ENCODE data around the gene SLC24A3.

DNA sequence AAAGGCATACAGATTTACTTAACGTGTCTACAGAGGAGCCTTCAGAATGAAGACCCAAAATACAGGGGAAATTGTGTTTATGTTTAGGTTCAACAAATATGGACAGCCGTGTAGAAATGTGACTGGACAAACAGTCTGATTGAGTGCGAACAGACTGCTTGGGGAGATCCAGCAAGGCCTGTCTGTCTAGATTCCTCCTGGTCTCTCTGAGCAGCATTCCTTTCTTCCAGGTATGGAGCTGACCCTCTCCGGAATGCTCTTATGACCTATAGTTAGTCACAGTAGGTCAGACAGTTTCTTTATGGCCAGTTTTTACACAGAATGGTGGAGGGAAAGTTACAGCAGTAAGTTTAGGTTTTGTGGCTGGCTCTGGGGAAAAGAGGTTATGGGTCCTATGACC is 554.6 kb downstream of the SLC24A3 start:
- no peak for TF ChIP-seq POLR2A (IDR thresholded peaks at IDR 0.05)
- TF ChIP-seq, protein P1, sequence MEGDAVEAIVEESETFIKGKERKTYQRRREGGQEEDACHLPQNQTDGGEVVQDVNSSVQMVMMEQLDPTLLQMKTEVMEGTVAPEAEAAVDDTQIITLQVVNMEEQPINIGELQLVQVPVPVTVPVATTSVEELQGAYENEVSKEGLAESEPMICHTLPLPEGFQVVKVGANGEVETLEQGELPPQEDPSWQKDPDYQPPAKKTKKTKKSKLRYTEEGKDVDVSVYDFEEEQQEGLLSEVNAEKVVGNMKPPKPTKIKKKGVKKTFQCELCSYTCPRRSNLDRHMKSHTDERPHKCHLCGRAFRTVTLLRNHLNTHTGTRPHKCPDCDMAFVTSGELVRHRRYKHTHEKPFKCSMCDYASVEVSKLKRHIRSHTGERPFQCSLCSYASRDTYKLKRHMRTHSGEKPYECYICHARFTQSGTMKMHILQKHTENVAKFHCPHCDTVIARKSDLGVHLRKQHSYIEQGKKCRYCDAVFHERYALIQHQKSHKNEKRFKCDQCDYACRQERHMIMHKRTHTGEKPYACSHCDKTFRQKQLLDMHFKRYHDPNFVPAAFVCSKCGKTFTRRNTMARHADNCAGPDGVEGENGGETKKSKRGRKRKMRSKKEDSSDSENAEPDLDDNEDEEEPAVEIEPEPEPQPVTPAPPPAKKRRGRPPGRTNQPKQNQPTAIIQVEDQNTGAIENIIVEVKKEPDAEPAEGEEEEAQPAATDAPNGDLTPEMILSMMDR (IDR thresholded peaks at IDR 0.05), result no peak
